Liver (tissue), 9 donors: ENCODE data around the gene PIPOX. TPM values are rescaled to one million over a fixed set of nuclear protein-coding genes. Genes with fewer than 3 reads are reported as not detected.

Experiments used
- DNase-seq: peaks from one replicate; pipeline ENCODE4 v3.0.0-alpha.2; 2017; ENCODE audit warnings: low spot score
- H3K27ac ChIP-seq, 2 donors: one replicate each; pipeline ENCODE4 v1.7.0; 2013; ENCODE audit warnings: inconsistent platforms in 2 of 2, low read length in 2 of 2, control low read depth in 1 of 2, low read depth in 1 of 2, mild to moderate bottlenecking in 1 of 2
- H3K27me3 ChIP-seq, 4 donors: one replicate each; pipeline versions ENCODE4 v1.6.1 to v1.7.0; 2013; ENCODE audit warnings: low read length in 3 of 4, inconsistent platforms in 1 of 4, mild to moderate bottlenecking in 1 of 4, moderate library complexity in 1 of 4; ENCODE audit not compliant: control insufficient read depth in 4 of 4, insufficient read depth in 4 of 4
- H3K36me3 ChIP-seq, 4 donors: one replicate each; pipeline versions ENCODE4 v1.6.1 to v1.7.0; 2013; ENCODE audit warnings: low read length in 3 of 4, mild to moderate bottlenecking in 3 of 4, low read depth in 1 of 4, moderate library complexity in 1 of 4; ENCODE audit not compliant: control insufficient read depth in 4 of 4, insufficient read depth in 3 of 4
- H3K4me1 ChIP-seq, 4 donors: one replicate each; pipeline versions ENCODE4 v1.6.1 to v1.7.0; 2013; ENCODE audit warnings: low read length in 3 of 4, mild to moderate bottlenecking in 3 of 4, moderate library complexity in 1 of 4; ENCODE audit not compliant: control insufficient read depth in 4 of 4, insufficient read depth in 4 of 4
- H3K4me3 ChIP-seq, 3 donors: one replicate each; pipeline versions ENCODE4 v1.6.1 to v1.7.0; 2013; ENCODE audit warnings: low read length in 3 of 3, control low read depth in 1 of 3, low read depth in 1 of 3, mild to moderate bottlenecking in 1 of 3
- H3K9ac ChIP-seq, 2 donors: one replicate each; pipeline ENCODE4 v1.7.0; 2013; ENCODE audit warnings: low read length in 2 of 2, mild to moderate bottlenecking in 2 of 2, moderate library complexity in 2 of 2, control low read depth in 1 of 2, low read depth in 1 of 2
- H3K9me3 ChIP-seq, 4 donors: one replicate each; pipeline versions ENCODE4 v1.6.1 to v1.7.0; 2013; ENCODE audit warnings: low read length in 3 of 4; ENCODE audit not compliant: control insufficient read depth in 4 of 4
- EGR1 ChIP-seq, 2 donors: IDR thresholded peaks; 2 replicates each; pipeline ENCODE4 v1.6.1; 2016 to 2018; ENCODE audit warnings: antibody characterized with exemption in 2 of 2, low read depth in 2 of 2
- FOXA2 ChIP-seq: IDR thresholded peaks from 2 replicates; pipeline ENCODE4 v1.6.1; 2016; ENCODE audit warnings: antibody characterized with exemption
- GABPA ChIP-seq, 2 donors: IDR thresholded peaks in 1 of 2; conservative IDR thresholded peaks in 1 of 2; 2 replicates each; pipeline ENCODE4 v1.6.1; 2016; ENCODE audit warnings: antibody characterized with exemption in 2 of 2, mild to moderate bottlenecking in 1 of 2, moderate library complexity in 1 of 2
- HNF4A ChIP-seq, 2 donors: conservative IDR thresholded peaks; 2 replicates each; pipeline ENCODE4 v1.6.1; 2016; ENCODE audit warnings: antibody characterized with exemption in 2 of 2, mild to moderate bottlenecking in 2 of 2
- HNF4G ChIP-seq: IDR thresholded peaks from 2 replicates; pipeline ENCODE4 v1.6.1; 2016; ENCODE audit warnings: antibody characterized with exemption
- NR2F2 ChIP-seq: IDR thresholded peaks from 2 replicates; pipeline ENCODE4 v1.6.1; 2016; ENCODE audit warnings: antibody characterized with exemption
- RAD21 ChIP-seq, 2 donors: IDR thresholded peaks; 2 replicates each; pipeline ENCODE4 v1.6.1; 2016; ENCODE audit warnings: antibody characterized with exemption in 2 of 2, mild to moderate bottlenecking in 2 of 2
- RXRA ChIP-seq, 2 donors: IDR thresholded peaks; 2 replicates each; pipeline ENCODE4 v1.6.1; 2017 to 2018; ENCODE audit warnings: antibody characterized with exemption in 2 of 2, mild to moderate bottlenecking in 1 of 2
- SP1 ChIP-seq: IDR thresholded peaks from 2 replicates; pipeline ENCODE4 v1.6.1; 2018; ENCODE audit warnings: antibody characterized with exemption, mild to moderate bottlenecking
- TAF1 ChIP-seq: conservative IDR thresholded peaks from 2 replicates; pipeline ENCODE4 v1.6.1; 2016; ENCODE audit warnings: antibody characterized with exemption, mild to moderate bottlenecking
- YY1 ChIP-seq: IDR thresholded peaks from 2 replicates; pipeline ENCODE4 v1.6.1; 2016; ENCODE audit warnings: antibody characterized with exemption, mild to moderate bottlenecking
- WGBS: extraction: QIAGEN DNeasy Blood & Tissue Kit; methylation state at CpG from one replicate; pipeline ENCODE4 v1.1.7; 2013; 5-methylcytosine and 5-hydroxymethylcytosine counted together
- polyA plus RNA-seq, 2 donors: library from polyadenylated mRNA; stranded (reverse) in 1 of 2; unstranded in 1 of 2; fragments of 200-250 nt in 1 of 2; fragments of >200 nt in 1 of 2; fragmentation: Nextera tagmentation in 1 of 2; extraction: Ambion mirVana in 1 of 2; gene quantifications; one replicate each; pipeline versions ENCODE4 v1.2.1 to v1.2.3, GENCODE V29; 2013 to 2015
- total RNA-seq, 2 donors: library from RNA; depleted of rRNA; stranded (reverse); fragments of >200 nt; gene quantifications; one replicate each; pipeline ENCODE4 v1.2.3, GENCODE V29; 2014
- TF ChIP-seq, protein P1 (sequence below): IDR thresholded peaks from 2 replicates; pipeline ENCODE4 v1.6.1; 2016; ENCODE audit warnings: antibody characterized with exemption
- TF ChIP-seq, protein P2 (sequence below): IDR thresholded peaks from 2 replicates; pipeline ENCODE4 v1.6.1; 2016; ENCODE audit warnings: antibody characterized with exemption
- TF ChIP-seq, protein P3 (sequence below): IDR thresholded peaks from 2 replicates; pipeline ENCODE4 v1.6.1; 2016; ENCODE audit warnings: antibody characterized with exemption, mild to moderate bottlenecking
- TF ChIP-seq, protein P4 (sequence below): fragments of 150-350 bp; IDR thresholded peaks from 2 replicates; pipeline ENCODE4 v1.5.1; 2017; ENCODE audit warnings: improper control_type of control experiment, low read depth, low read length; ENCODE audit not compliant: missing input control
- TF ChIP-seq, protein P5 (sequence below): IDR thresholded peaks from 2 replicates; pipeline ENCODE4 v1.6.1; 2016; ENCODE audit warnings: antibody characterized with exemption
- donor health status: healthy.
- donor health status: healthy.
- donor health status: healthy.
- donor health status: healthy.
- donor health status: healthy.

Gene PIPOX
- total and polyA plus RNA-seq, 4 donors: 19.3 to 227 (median 158) TPM

DNA sequence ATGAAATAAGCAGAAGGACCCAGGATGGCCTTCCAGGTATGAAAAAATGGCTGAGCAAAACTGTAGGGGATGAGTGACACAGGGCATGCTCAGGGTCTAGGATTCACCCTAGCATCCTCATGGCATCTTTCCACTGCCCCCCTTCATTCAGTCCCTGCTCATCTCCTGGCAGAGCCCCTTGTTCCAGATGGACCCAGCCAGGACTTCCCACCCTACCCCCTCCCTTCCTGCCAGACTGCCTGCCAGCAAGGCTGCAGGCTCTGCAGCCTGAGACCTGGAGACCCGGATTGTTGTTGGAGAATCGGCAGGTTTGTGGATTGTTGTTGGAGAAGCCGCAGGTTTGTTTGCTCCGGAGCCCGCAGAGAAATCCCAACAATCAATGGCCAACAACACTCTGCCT is 43.7 kb upstream of the PIPOX start:
- no peaks in the 10 kb centered on the region for H3K4me1 ChIP-seq
- no peaks in the 10 kb centered on the region for H3K36me3 ChIP-seq
- H3K27ac ChIP-seq: no peak overlapping the region
- H3K27me3 ChIP-seq: peaks cover 0 to 4% (median 2%) of the 10 kb centered on the region in 4 donors
- TF ChIP-seq HNF4A (conservative IDR thresholded peaks at IDR 0.05): no peak
- TF ChIP-seq, protein P1, sequence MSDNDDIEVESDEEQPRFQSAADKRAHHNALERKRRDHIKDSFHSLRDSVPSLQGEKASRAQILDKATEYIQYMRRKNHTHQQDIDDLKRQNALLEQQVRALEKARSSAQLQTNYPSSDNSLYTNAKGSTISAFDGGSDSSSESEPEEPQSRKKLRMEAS: no peak
- no peak for TF ChIP-seq HNF4G
- TF ChIP-seq FOXA2: no peak
- no peak for TF ChIP-seq SP1
- no peak for TF ChIP-seq NR2F2
- TF ChIP-seq, protein P2, sequence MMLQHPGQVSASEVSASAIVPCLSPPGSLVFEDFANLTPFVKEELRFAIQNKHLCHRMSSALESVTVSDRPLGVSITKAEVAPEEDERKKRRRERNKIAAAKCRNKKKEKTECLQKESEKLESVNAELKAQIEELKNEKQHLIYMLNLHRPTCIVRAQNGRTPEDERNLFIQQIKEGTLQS: no peak
- no peak for TF ChIP-seq RXRA (IDR thresholded peaks at IDR 0.05)
- 60% methylated on average over 5 of the region's 5 CpGs for WGBS
- H3K9me3 ChIP-seq: no peaks in the 10 kb centered on the region
- no peak overlapping the region for H3K9ac ChIP-seq
- no peak overlapping the region for H3K4me3 ChIP-seq
- DNase-seq: no peak

DNA sequence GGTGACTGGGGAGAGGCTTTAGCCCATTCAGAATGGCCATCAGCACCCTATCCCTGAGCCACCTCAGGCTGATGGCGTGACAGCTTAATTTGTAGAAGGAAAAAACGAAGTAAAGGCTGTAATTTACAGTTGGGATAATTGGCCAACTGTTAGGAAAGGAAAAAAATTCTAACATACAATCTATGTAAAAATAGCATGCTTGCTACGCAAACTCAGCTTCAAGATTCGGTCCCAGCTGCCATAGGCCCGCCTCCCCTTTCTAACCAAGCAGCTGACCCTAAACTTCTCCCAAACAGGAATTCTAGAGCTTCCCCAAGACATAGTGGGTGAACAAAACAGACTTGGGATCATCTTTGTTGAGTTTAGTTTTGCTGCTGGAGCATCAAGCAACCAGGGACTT is 42.0 kb upstream of the PIPOX start:
- Histone ChIP-seq H3K36me3 (no peaks in the 10 kb centered on the region), H3K4me3 (no peak overlapping the region), H3K4me1 (peaks cover 0 to 1% (median under 1%) of the 10 kb centered on the region in 4 donors), H3K27me3 (peaks cover 0 to 8% (median 3%) of the 10 kb centered on the region in 4 donors), H3K27ac (no peak overlapping the region), H3K9me3 (no peaks in the 10 kb centered on the region), H3K9ac (no peak overlapping the region)
- DNase-seq: no peak
- 88% methylated on average over 5 of the region's 5 CpGs for WGBS
- TF ChIP-seq, protein P3, sequence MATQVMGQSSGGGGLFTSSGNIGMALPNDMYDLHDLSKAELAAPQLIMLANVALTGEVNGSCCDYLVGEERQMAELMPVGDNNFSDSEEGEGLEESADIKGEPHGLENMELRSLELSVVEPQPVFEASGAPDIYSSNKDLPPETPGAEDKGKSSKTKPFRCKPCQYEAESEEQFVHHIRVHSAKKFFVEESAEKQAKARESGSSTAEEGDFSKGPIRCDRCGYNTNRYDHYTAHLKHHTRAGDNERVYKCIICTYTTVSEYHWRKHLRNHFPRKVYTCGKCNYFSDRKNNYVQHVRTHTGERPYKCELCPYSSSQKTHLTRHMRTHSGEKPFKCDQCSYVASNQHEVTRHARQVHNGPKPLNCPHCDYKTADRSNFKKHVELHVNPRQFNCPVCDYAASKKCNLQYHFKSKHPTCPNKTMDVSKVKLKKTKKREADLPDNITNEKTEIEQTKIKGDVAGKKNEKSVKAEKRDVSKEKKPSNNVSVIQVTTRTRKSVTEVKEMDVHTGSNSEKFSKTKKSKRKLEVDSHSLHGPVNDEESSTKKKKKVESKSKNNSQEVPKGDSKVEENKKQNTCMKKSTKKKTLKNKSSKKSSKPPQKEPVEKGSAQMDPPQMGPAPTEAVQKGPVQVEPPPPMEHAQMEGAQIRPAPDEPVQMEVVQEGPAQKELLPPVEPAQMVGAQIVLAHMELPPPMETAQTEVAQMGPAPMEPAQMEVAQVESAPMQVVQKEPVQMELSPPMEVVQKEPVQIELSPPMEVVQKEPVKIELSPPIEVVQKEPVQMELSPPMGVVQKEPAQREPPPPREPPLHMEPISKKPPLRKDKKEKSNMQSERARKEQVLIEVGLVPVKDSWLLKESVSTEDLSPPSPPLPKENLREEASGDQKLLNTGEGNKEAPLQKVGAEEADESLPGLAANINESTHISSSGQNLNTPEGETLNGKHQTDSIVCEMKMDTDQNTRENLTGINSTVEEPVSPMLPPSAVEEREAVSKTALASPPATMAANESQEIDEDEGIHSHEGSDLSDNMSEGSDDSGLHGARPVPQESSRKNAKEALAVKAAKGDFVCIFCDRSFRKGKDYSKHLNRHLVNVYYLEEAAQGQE: no peak
- TF ChIP-seq HNF4G (no peak), RXRA (IDR thresholded peaks at IDR 0.05) (no peak), SP1 (no peak), TAF1 (no peak), EGR1 (IDR thresholded peaks at IDR 0.05; ENCODE audit: low read depth in 2 of 2) (no peak), RAD21 (IDR thresholded peaks at IDR 0.05) (no peak), HNF4A (conservative IDR thresholded peaks at IDR 0.05) (no peak), YY1 (no peak), GABPA (IDR thresholded peaks at IDR 0.05 in 1 of 2, conservative IDR thresholded peaks at IDR 0.05 in 1 of 2) (no peak), NR2F2 (no peak)
- TF ChIP-seq, protein P4, sequence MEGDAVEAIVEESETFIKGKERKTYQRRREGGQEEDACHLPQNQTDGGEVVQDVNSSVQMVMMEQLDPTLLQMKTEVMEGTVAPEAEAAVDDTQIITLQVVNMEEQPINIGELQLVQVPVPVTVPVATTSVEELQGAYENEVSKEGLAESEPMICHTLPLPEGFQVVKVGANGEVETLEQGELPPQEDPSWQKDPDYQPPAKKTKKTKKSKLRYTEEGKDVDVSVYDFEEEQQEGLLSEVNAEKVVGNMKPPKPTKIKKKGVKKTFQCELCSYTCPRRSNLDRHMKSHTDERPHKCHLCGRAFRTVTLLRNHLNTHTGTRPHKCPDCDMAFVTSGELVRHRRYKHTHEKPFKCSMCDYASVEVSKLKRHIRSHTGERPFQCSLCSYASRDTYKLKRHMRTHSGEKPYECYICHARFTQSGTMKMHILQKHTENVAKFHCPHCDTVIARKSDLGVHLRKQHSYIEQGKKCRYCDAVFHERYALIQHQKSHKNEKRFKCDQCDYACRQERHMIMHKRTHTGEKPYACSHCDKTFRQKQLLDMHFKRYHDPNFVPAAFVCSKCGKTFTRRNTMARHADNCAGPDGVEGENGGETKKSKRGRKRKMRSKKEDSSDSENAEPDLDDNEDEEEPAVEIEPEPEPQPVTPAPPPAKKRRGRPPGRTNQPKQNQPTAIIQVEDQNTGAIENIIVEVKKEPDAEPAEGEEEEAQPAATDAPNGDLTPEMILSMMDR: no peak
- TF ChIP-seq, protein P2: no peak
- TF ChIP-seq, protein P5, sequence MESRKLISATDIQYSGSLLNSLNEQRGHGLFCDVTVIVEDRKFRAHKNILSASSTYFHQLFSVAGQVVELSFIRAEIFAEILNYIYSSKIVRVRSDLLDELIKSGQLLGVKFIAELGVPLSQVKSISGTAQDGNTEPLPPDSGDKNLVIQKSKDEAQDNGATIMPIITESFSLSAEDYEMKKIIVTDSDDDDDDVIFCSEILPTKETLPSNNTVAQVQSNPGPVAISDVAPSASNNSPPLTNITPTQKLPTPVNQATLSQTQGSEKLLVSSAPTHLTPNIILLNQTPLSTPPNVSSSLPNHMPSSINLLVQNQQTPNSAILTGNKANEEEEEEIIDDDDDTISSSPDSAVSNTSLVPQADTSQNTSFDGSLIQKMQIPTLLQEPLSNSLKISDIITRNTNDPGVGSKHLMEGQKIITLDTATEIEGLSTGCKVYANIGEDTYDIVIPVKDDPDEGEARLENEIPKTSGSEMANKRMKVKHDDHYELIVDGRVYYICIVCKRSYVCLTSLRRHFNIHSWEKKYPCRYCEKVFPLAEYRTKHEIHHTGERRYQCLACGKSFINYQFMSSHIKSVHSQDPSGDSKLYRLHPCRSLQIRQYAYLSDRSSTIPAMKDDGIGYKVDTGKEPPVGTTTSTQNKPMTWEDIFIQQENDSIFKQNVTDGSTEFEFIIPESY: no peak
- TF ChIP-seq, protein P1: no peak
